ENCODE measurements around the gene RNF213.

Gene RNF213

DNA sequence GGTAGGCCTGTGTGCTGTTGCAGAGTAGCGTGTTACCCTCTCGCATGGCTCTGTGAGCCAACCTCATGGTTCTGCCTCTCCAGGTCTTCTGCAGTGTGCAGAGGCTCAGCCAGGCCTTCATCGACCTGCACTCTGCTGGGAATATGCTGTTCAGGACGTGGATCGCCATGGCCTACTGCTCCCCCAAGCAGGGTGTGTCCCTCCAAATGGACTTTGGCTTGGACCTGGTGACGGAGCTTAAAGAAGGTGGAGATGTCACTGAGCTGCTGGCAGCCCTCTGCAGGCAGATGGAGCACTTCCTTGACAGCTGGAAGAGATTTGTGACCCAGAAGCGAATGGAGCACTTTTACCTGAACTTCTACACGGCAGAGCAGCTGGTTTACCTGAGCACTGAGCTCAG lies 78.5 kb downstream of the RNF213 start:
- H3K4me2 ChIP-seq (ENCODE audit: low read length) = no peak overlapping the region
- no peak overlapping the region for H2AFZ ChIP-seq (ENCODE audit: low read length)
- H3K4me1 ChIP-seq (ENCODE audit: insufficient read depth, low read length, severe bottlenecking) = no peaks in the 10 kb centered on the region
- H3K9me3 ChIP-seq (ENCODE audit: low read length) = no peaks in the 10 kb centered on the region
- peaks cover 19% of the 10 kb centered on the region; the same call in 1 of the 2 replicates for H3K36me3 ChIP-seq (ENCODE audit: insufficient read depth, low read length)
- H4K20me1 ChIP-seq (ENCODE audit: insufficient read depth, low read length) = no peaks in the 10 kb centered on the region
- no peaks in the 10 kb centered on the region for H3K27me3 ChIP-seq (ENCODE audit: insufficient read depth, low read length)
- no peak overlapping the region for H3K4me3 ChIP-seq (ENCODE audit: low read depth, low read length, poor library complexity, severe bottlenecking)
- no peaks in the 10 kb centered on the region for H3K79me2 ChIP-seq (ENCODE audit: insufficient read depth, low read length)
- no peak overlapping the region for H3K27ac ChIP-seq (ENCODE audit: low read depth, low read length, poor library complexity, severe bottlenecking)
- no peak for TF ChIP-seq EZH2 (IDR thresholded peaks at IDR 0.05; ENCODE audit: borderline replicate concordance, low read length)
- TF ChIP-seq, protein P1, sequence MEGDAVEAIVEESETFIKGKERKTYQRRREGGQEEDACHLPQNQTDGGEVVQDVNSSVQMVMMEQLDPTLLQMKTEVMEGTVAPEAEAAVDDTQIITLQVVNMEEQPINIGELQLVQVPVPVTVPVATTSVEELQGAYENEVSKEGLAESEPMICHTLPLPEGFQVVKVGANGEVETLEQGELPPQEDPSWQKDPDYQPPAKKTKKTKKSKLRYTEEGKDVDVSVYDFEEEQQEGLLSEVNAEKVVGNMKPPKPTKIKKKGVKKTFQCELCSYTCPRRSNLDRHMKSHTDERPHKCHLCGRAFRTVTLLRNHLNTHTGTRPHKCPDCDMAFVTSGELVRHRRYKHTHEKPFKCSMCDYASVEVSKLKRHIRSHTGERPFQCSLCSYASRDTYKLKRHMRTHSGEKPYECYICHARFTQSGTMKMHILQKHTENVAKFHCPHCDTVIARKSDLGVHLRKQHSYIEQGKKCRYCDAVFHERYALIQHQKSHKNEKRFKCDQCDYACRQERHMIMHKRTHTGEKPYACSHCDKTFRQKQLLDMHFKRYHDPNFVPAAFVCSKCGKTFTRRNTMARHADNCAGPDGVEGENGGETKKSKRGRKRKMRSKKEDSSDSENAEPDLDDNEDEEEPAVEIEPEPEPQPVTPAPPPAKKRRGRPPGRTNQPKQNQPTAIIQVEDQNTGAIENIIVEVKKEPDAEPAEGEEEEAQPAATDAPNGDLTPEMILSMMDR (IDR thresholded peaks at IDR 0.05; ENCODE audit: low read length) = no peak
- H3F3A ChIP-seq (ENCODE audit: insufficient read depth, low read length) = no peaks in the 10 kb centered on the region
- no peak overlapping the region for H3K9ac ChIP-seq (ENCODE audit: low read length)
- H3K9me2 ChIP-seq (ENCODE audit: low read depth, low read length) = no peaks in the 10 kb centered on the region

DNA sequence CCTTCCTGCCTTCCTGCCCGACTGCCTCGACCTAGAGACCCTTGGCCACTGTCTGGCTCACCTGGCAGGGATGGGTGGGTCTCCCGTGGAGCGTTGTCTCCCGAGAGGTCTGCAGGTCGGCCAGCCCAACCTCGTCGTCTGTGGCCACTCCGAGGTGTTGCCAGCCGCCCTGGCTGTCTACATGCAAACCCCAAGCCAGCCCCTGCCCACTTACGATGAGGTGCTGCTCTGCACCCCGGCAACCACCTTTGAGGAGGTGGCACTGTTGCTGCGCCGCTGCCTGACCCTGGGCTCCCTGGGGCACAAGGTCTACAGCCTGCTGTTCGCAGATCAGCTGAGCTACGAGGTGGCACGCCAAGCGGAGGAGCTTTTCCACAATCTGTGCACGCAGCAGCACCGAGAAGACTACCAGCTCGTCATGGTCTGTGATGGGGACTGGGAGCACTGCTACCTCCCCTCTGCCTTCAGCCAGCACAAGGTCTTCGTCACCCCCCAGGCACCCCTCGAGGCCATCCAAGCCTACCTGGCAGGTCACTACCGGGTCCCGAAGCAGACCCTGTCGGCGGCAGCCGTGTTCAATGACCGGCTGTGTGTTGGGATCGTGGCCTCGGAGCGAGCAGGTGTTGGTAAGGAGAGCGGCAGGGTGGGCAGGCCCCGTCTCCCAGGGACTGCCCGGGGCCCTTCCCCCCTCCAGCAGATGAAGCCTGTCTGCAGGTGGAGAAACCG lies 79.2 kb downstream of the RNF213 start:
- Histone ChIP-seq H3K9me2 (ENCODE audit: low read depth, low read length) (no peaks in the 10 kb centered on the region), H3K36me3 (ENCODE audit: insufficient read depth, low read length) (peaks cover 24% of the 10 kb centered on the region), H3K9me3 (ENCODE audit: low read length) (no peaks in the 10 kb centered on the region), H3F3A (ENCODE audit: insufficient read depth, low read length) (no peaks in the 10 kb centered on the region), H3K4me3 (ENCODE audit: low read depth, low read length, poor library complexity, severe bottlenecking) (no peak overlapping the region), H3K27me3 (ENCODE audit: insufficient read depth, low read length) (no peaks in the 10 kb centered on the region), H3K79me2 (ENCODE audit: insufficient read depth, low read length) (no peaks in the 10 kb centered on the region), H4K20me1 (ENCODE audit: insufficient read depth, low read length) (no peaks in the 10 kb centered on the region), H2AFZ (ENCODE audit: low read length) (no peak overlapping the region), H3K4me2 (ENCODE audit: low read length) (no peak overlapping the region), H3K27ac (ENCODE audit: low read depth, low read length, poor library complexity, severe bottlenecking) (no peak overlapping the region), H3K9ac (ENCODE audit: low read length) (no peak overlapping the region), H3K4me1 (ENCODE audit: insufficient read depth, low read length, severe bottlenecking) (no peaks in the 10 kb centered on the region)
- TF ChIP-seq, protein P1 (IDR thresholded peaks at IDR 0.05; ENCODE audit: low read length) = no peak
- no peak for TF ChIP-seq EZH2 (IDR thresholded peaks at IDR 0.05; ENCODE audit: borderline replicate concordance, low read length)

DNA sequence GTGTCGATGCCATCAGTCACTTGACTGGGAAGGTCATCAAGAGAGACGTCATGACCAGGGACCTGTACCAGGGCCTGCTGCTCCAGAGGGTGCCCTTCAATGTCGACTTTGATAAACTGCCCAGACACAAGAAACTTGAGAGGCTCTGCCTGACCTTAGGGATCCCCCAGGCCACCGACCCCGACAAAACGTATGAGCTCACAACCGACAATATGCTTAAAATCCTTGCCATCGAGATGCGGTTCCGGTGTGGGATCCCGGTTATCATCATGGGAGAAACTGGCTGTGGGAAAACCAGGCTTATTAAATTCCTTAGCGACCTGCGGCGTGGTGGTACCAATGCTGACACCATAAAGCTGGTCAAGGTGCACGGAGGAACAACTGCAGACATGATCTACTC lies 84.7 kb downstream of the RNF213 start:
- no peaks in the 10 kb centered on the region for H3K27me3 ChIP-seq (ENCODE audit: insufficient read depth, low read length)
- H2AFZ ChIP-seq (ENCODE audit: low read length) = no peak overlapping the region
- no peak overlapping the region for H3K4me2 ChIP-seq (ENCODE audit: low read length)
- no peaks in the 10 kb centered on the region for H3K9me2 ChIP-seq (ENCODE audit: low read depth, low read length)
- no peaks in the 10 kb centered on the region for H3K79me2 ChIP-seq (ENCODE audit: insufficient read depth, low read length)
- no peaks in the 10 kb centered on the region for H3K9me3 ChIP-seq (ENCODE audit: low read length)
- H3K27ac ChIP-seq (ENCODE audit: low read depth, low read length, poor library complexity, severe bottlenecking) = no peak overlapping the region
- no peak overlapping the region for H3K4me3 ChIP-seq (ENCODE audit: low read depth, low read length, poor library complexity, severe bottlenecking)
- H4K20me1 ChIP-seq (ENCODE audit: insufficient read depth, low read length) = no peaks in the 10 kb centered on the region
- H3K36me3 ChIP-seq (ENCODE audit: insufficient read depth, low read length) = peaks cover 44% of the 10 kb centered on the region
- H3K4me1 ChIP-seq (ENCODE audit: insufficient read depth, low read length, severe bottlenecking) = no peaks in the 10 kb centered on the region
- no peaks in the 10 kb centered on the region for H3F3A ChIP-seq (ENCODE audit: insufficient read depth, low read length)
- TF ChIP-seq, protein P1 (IDR thresholded peaks at IDR 0.05; ENCODE audit: low read length) = no peak
- TF ChIP-seq EZH2 (IDR thresholded peaks at IDR 0.05; ENCODE audit: borderline replicate concordance, low read length) = no peak
- H3K9ac ChIP-seq (ENCODE audit: low read length) = no peak overlapping the region
